Loucy (cell line): ENCODE data around the gene CACNA2D3.

Experiments
- H2AFZ ChIP-seq: fragments of 200-600 bp; sonication (generic); 2 replicates; pipeline ENCODE4 v1.6.0; 2016; ENCODE audit warnings: antibody characterized with exemption, mild to moderate bottlenecking, low read length, moderate library complexity
- H3F3A ChIP-seq: fragments of 200-600 bp; 2 replicates; pipeline ENCODE4 v1.6.0; 2016; ENCODE audit warnings: antibody characterized with exemption, low read depth, mild to moderate bottlenecking
- H3K27me3 ChIP-seq: fragments of 200-600 bp; sonication (generic); 2 replicates; pipeline ENCODE4 v1.6.1; 2014; ENCODE audit warnings: low read length, mild to moderate bottlenecking; ENCODE audit not compliant: insufficient read depth, poor library complexity, severe bottlenecking
- H3K36me3 ChIP-seq: fragments of 200-600 bp; sonication (generic); 2 replicates; pipeline ENCODE4 v1.6.1; 2016; ENCODE audit warnings: low read length; ENCODE audit not compliant: insufficient read depth
- H3K4me1 ChIP-seq: fragments of 200-600 bp; sonication (generic); 2 replicates; pipeline ENCODE4 v1.5.1; 2014; ENCODE audit warnings: low read length, mild to moderate bottlenecking; ENCODE audit not compliant: insufficient read depth, poor library complexity, severe bottlenecking
- H3K4me2 ChIP-seq: fragments of 200-600 bp; sonication (generic); 2 replicates; pipeline ENCODE4 v1.6.0; 2014; ENCODE audit warnings: antibody characterized with exemption, low read length, low read depth, mild to moderate bottlenecking; ENCODE audit not compliant: poor library complexity, severe bottlenecking
- H3K4me3 ChIP-seq: fragments of 200-600 bp; sonication (generic); 2 replicates; pipeline ENCODE4 v1.5.1; 2014; ENCODE audit warnings: low read length, mild to moderate bottlenecking, mixed read lengths; ENCODE audit not compliant: poor library complexity, severe bottlenecking
- H3K79me2 ChIP-seq: fragments of 200-600 bp; sonication (generic); 2 replicates; pipeline ENCODE4 v1.6.1; 2014; ENCODE audit warnings: low read length; ENCODE audit not compliant: insufficient read depth
- H3K9ac ChIP-seq: fragments of 200-600 bp; sonication (generic); 2 replicates; pipeline ENCODE4 v1.6.0; 2014; ENCODE audit warnings: mild to moderate bottlenecking, low read depth, low read length, moderate library complexity; ENCODE audit not compliant: poor library complexity, severe bottlenecking
- H3K9me2 ChIP-seq: fragments of 200-600 bp; sonication (generic); replicated peaks from 2 replicates; pipeline ENCODE4 v1.6.1; 2016; ENCODE audit warnings: low read depth, low read length, mixed read lengths
- H3K9me3 ChIP-seq: fragments of 200-600 bp; sonication (generic); 2 replicates; pipeline ENCODE4 v1.6.1; 2014; ENCODE audit warnings: mild to moderate bottlenecking, antibody characterized with exemption, low read length, low read depth; ENCODE audit not compliant: insufficient read depth
- H4K20me1 ChIP-seq: fragments of 200-600 bp; sonication (generic); 2 replicates; pipeline ENCODE4 v1.6.0; 2014; ENCODE audit warnings: antibody characterized with exemption, low read length, mild to moderate bottlenecking; ENCODE audit not compliant: insufficient read depth, poor library complexity, severe bottlenecking
- EZH2phosphoT487 ChIP-seq: fragments of 200-600 bp; IDR thresholded peaks from 2 replicates; pipeline ENCODE4 v1.6.1; 2018; ENCODE audit warnings: antibody characterized with exemption, mild to moderate bottlenecking, moderate library complexity, borderline replicate concordance
- TF ChIP-seq, protein P1 (sequence below): fragments of 200-600 bp; sonication (generic); conservative IDR thresholded peaks from 2 replicates; pipeline ENCODE4 v1.5.1; 2014; ENCODE audit warnings: mild to moderate bottlenecking, antibody characterized with exemption, low read length

The CACNA2D3 gene

DNA sequence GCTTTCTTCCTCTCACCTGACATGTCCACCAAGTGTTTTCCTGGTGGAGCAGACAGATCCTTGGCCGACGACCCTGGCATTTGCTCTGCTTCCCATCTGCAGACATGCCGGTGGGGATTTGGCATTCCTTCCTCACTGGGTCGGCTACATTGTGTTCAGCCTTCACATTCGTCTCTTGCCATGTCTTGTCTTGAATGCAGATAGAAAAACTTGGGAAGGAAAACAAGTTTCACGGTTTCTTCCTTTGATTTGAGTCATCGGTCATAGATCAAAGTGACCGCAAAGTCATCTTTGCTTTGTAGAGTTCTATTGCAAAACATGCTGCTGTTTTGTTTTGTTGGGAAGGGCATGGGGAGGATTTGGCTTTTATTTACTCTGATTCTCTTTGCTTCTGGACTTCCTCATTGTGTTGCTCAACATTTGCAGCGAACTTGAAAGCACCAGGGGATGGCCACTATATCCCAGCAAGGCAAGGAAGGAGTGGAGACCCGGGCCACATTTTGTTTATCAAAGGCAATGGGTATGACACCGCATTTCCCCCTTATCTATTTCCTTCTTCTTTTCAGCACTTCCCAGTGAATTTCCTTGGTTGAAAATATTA is 321.3 kb downstream of the CACNA2D3 start:
- Histone ChIP-seq H3K9me2 (no peaks in the 10 kb centered on the region), H3F3A (no peaks in the 10 kb centered on the region), H3K4me2 (no peak overlapping the region), H3K79me2 (no peaks in the 10 kb centered on the region), H4K20me1 (no peaks in the 10 kb centered on the region), H3K27me3 (no peaks in the 10 kb centered on the region), H3K9me3 (no peaks in the 10 kb centered on the region), H3K9ac (no peak overlapping the region), H3K36me3 (no peaks in the 10 kb centered on the region), H3K4me3 (no peak overlapping the region), H2AFZ (no peak overlapping the region), H3K4me1 (no peaks in the 10 kb centered on the region)
- TF ChIP-seq, protein P1, sequence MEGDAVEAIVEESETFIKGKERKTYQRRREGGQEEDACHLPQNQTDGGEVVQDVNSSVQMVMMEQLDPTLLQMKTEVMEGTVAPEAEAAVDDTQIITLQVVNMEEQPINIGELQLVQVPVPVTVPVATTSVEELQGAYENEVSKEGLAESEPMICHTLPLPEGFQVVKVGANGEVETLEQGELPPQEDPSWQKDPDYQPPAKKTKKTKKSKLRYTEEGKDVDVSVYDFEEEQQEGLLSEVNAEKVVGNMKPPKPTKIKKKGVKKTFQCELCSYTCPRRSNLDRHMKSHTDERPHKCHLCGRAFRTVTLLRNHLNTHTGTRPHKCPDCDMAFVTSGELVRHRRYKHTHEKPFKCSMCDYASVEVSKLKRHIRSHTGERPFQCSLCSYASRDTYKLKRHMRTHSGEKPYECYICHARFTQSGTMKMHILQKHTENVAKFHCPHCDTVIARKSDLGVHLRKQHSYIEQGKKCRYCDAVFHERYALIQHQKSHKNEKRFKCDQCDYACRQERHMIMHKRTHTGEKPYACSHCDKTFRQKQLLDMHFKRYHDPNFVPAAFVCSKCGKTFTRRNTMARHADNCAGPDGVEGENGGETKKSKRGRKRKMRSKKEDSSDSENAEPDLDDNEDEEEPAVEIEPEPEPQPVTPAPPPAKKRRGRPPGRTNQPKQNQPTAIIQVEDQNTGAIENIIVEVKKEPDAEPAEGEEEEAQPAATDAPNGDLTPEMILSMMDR = no peak
- no peak for TF ChIP-seq EZH2phosphoT487

DNA sequence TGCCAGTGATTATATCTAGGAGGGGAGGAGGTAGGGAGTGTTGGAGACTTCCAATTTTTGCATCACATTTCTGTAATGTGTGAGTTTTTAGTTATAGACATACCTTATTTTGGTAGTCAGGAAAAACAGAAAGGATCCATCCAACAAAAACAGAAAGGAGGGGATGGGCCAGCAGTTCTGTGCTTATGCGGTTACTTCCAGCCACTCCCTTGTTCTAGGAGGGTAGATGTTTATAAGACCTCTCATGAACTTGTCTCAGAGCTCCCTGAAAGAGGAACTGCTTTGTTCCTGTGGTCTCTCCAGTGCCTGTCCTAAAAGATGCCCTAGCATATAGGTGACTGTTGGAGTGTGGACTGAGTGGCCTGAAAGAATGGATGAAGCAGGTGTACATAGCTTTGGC is 323.3 kb downstream of the CACNA2D3 start:
- Histone ChIP-seq H3K9me3 (no peaks in the 10 kb centered on the region), H2AFZ (no peak overlapping the region), H4K20me1 (no peaks in the 10 kb centered on the region), H3K9ac (no peak overlapping the region), H3K4me3 (no peak overlapping the region), H3K27me3 (no peaks in the 10 kb centered on the region), H3F3A (no peaks in the 10 kb centered on the region), H3K9me2 (no peaks in the 10 kb centered on the region), H3K4me2 (no peak overlapping the region), H3K4me1 (no peaks in the 10 kb centered on the region), H3K36me3 (no peaks in the 10 kb centered on the region), H3K79me2 (no peaks in the 10 kb centered on the region)
- TF ChIP-seq, protein P1 = no peak
- TF ChIP-seq EZH2phosphoT487 = no peak

DNA sequence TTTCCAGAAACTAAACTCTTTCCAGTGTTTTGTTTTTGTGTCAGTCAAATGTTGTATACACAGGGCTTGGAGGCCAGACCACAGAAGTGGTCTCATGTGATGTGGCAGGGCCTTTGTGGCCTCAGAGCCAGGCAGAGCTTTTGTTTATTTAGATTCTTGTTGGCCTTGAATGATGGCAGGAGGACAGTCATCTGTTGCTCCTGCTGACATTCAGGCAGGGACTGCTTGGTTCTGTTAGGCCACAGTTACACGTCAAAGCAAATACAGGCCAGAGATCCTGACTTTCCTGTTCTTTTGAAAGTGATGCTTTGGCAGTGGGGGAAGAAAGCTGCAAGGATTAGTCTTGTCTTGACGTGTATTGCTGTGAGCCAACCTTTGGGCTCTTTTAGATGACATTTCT is 325.1 kb downstream of the CACNA2D3 start:
- Histone ChIP-seq H3K4me2 (no peak overlapping the region), H3K27me3 (no peaks in the 10 kb centered on the region), H2AFZ (no peak overlapping the region), H3F3A (no peaks in the 10 kb centered on the region), H3K4me1 (no peaks in the 10 kb centered on the region), H3K9me2 (no peaks in the 10 kb centered on the region), H3K4me3 (no peak overlapping the region), H3K9me3 (no peaks in the 10 kb centered on the region), H3K36me3 (no peaks in the 10 kb centered on the region), H4K20me1 (no peaks in the 10 kb centered on the region), H3K79me2 (no peaks in the 10 kb centered on the region), H3K9ac (no peak overlapping the region)
- no peak for TF ChIP-seq EZH2phosphoT487
- TF ChIP-seq, protein P1 = no peak
